ENCODE measurements around the gene ZNF487. TPM values are rescaled to one million over a fixed set of nuclear protein-coding genes. Genes with fewer than 3 reads are reported as not detected.

ZNF487 gene
- total and polyA plus RNA-seq, 2 of the 13 experiments (the other 11 are each of a cell fraction or from before 2014, with no cell fraction given): 7.4 to 8.8 TPM

- TF ChIP-seq, protein P1, sequence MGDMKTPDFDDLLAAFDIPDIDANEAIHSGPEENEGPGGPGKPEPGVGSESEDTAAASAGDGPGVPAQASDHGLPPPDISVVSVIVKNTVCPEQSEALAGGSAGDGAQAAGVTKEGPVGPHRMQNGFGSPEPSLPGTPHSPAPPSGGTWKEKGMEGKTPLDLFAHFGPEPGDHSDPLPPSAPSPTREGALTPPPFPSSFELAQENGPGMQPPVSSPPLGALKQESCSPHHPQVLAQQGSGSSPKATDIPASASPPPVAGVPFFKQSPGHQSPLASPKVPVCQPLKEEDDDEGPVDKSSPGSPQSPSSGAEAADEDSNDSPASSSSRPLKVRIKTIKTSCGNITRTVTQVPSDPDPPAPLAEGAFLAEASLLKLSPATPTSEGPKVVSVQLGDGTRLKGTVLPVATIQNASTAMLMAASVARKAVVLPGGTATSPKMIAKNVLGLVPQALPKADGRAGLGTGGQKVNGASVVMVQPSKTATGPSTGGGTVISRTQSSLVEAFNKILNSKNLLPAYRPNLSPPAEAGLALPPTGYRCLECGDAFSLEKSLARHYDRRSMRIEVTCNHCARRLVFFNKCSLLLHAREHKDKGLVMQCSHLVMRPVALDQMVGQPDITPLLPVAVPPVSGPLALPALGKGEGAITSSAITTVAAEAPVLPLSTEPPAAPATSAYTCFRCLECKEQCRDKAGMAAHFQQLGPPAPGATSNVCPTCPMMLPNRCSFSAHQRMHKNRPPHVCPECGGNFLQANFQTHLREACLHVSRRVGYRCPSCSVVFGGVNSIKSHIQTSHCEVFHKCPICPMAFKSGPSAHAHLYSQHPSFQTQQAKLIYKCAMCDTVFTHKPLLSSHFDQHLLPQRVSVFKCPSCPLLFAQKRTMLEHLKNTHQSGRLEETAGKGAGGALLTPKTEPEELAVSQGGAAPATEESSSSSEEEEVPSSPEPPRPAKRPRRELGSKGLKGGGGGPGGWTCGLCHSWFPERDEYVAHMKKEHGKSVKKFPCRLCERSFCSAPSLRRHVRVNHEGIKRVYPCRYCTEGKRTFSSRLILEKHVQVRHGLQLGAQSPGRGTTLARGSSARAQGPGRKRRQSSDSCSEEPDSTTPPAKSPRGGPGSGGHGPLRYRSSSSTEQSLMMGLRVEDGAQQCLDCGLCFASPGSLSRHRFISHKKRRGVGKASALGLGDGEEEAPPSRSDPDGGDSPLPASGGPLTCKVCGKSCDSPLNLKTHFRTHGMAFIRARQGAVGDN (CRISPR knock-in tag; IDR thresholded peaks at IDR 0.05): peak; percentile 95
- peak; percentile 85; the same call in 1 of the 2 replicates for TF ChIP-seq ZNF609 (CRISPR knock-in tag; IDR thresholded peaks at IDR 0.05; ENCODE audit: borderline replicate concordance)
- TF ChIP-seq, protein P2, sequence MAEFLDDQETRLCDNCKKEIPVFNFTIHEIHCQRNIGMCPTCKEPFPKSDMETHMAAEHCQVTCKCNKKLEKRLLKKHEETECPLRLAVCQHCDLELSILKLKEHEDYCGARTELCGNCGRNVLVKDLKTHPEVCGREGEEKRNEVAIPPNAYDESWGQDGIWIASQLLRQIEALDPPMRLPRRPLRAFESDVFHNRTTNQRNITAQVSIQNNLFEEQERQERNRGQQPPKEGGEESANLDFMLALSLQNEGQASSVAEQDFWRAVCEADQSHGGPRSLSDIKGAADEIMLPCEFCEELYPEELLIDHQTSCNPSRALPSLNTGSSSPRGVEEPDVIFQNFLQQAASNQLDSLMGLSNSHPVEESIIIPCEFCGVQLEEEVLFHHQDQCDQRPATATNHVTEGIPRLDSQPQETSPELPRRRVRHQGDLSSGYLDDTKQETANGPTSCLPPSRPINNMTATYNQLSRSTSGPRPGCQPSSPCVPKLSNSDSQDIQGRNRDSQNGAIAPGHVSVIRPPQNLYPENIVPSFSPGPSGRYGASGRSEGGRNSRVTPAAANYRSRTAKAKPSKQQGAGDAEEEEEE (CRISPR knock-in tag; IDR thresholded peaks at IDR 0.05; ENCODE audit: borderline replicate concordance): peak; percentile 89; the same call in 1 of the 2 replicates
- no peak for TF ChIP-seq ZNF260 (CRISPR knock-in tag; IDR thresholded peaks at IDR 0.05; ENCODE audit: borderline replicate concordance, low read depth)
- no peak for TF ChIP-seq FOXK2 (IDR thresholded peaks at IDR 0.05)
- no peak; the same call in none of the 2 replicates for TF ChIP-seq RAD21 (CRISPR knock-in tag; IDR thresholded peaks at IDR 0.05)
- TF ChIP-seq ZKSCAN1 (IDR thresholded peaks at IDR 0.05; ENCODE audit: low read length): no peak
- peak; percentile 50; the same call in 1 of the 2 replicates for TF ChIP-seq SP5 (CRISPR knock-in tag; IDR thresholded peaks at IDR 0.05; ENCODE audit: borderline replicate concordance, low read depth)
- peak; percentile 77; the same call in 1 of the 2 replicates for TF ChIP-seq ZNF614 (CRISPR knock-in tag; IDR thresholded peaks at IDR 0.05; ENCODE audit: borderline replicate concordance)
- TF ChIP-seq ZNF451 (CRISPR knock-in tag; IDR thresholded peaks at IDR 0.05): 0 out of 2 replicates have a peak, but pooled peaks have one; percentile 39
- TF ChIP-seq RBM22 (optimal IDR thresholded peaks at IDR 0.05; ENCODE audit: low read length): peak; percentile 97
- TF ChIP-seq, protein P3, sequence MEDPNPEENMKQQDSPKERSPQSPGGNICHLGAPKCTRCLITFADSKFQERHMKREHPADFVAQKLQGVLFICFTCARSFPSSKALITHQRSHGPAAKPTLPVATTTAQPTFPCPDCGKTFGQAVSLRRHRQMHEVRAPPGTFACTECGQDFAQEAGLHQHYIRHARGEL (CRISPR knock-in tag; IDR thresholded peaks at IDR 0.05): no peak
- no peak for TF ChIP-seq NR3C1 (CRISPR knock-in tag; IDR thresholded peaks at IDR 0.05)
- TF ChIP-seq ZNF768 (CRISPR knock-in tag; IDR thresholded peaks at IDR 0.05): peak; percentile 69
- TF ChIP-seq SSRP1 (CRISPR knock-in tag; IDR thresholded peaks at IDR 0.05): no peak; the same call in 1 of the 2 replicates
- peak; percentile 74; the same call in 1 of the 2 replicates for TF ChIP-seq ZFY (CRISPR knock-in tag; IDR thresholded peaks at IDR 0.05)
- 0 out of 2 replicates have a peak, but pooled peaks have one; percentile 52 for TF ChIP-seq ZNF414 (CRISPR knock-in tag; IDR thresholded peaks at IDR 0.05)
- 0 out of 2 replicates have a peak, but pooled peaks have one; percentile 46 for TF ChIP-seq ZNF12 (CRISPR knock-in tag; IDR thresholded peaks at IDR 0.05)
Measured at GRCh38 chr10:43396928-43397624, 39.8 kb upstream of the ZNF487 start (continued).

Measured in HepG2 (cell line).